Mesenchymal stem cell (in vitro differentiated cells and primary cell): ENCODE measurements around the gene BEGAIN.

Source experiments
- DNase-seq: peaks from one replicate; pipeline ENCODE4 v3.0.0-alpha.2; 2013
- H2AFZ ChIP-seq: one replicate; pipeline ENCODE4 v1.6.1; 2013; ENCODE audit warnings: low read depth, mild to moderate bottlenecking, control low read depth, inconsistent platforms, low read length, moderate library complexity
- H2AK5ac ChIP-seq: 2 replicates; pipeline ENCODE4 v1.6.1; 2013; ENCODE audit warnings: low read length, moderate library complexity, mild to moderate bottlenecking, inconsistent platforms; ENCODE audit not compliant: severe bottlenecking
- H2BK120ac ChIP-seq: one replicate; pipeline ENCODE4 v1.6.1; 2013; ENCODE audit warnings: low read depth, mild to moderate bottlenecking, inconsistent platforms, low read length, moderate library complexity
- H2BK12ac ChIP-seq, 2 experiments: one replicate each; pipeline ENCODE4 v1.6.1; 2013; ENCODE audit warnings: inconsistent platforms in 2 of 2, low read length in 2 of 2, mild to moderate bottlenecking in 2 of 2, moderate library complexity in 2 of 2, control low read depth in 1 of 2
- H2BK15ac ChIP-seq: one replicate; pipeline ENCODE4 v1.6.1; 2013; ENCODE audit warnings: mild to moderate bottlenecking, low read depth, inconsistent platforms; ENCODE audit not compliant: poor library complexity, severe bottlenecking
- H2BK5ac ChIP-seq: 2 replicates; pipeline ENCODE4 v1.6.1; 2013; ENCODE audit warnings: low read depth, mild to moderate bottlenecking, low read length, control low read depth, inconsistent platforms; ENCODE audit not compliant: poor library complexity, severe bottlenecking
- H3K14ac ChIP-seq, 2 experiments: one replicate each; pipeline ENCODE4 v1.6.1; 2013; ENCODE audit warnings: inconsistent platforms in 2 of 2, low read length in 2 of 2, control low read depth in 1 of 2, mild to moderate bottlenecking in 1 of 2, moderate library complexity in 1 of 2
- H3K18ac ChIP-seq, 2 experiments: one replicate each; pipeline ENCODE4 v1.6.1; 2013; ENCODE audit warnings: inconsistent platforms in 2 of 2, low read length in 2 of 2, control low read depth in 1 of 2, low read depth in 1 of 2, mild to moderate bottlenecking in 1 of 2
- H3K23ac ChIP-seq, 2 experiments: one replicate each; pipeline ENCODE4 v1.6.1; 2013; ENCODE audit warnings: inconsistent platforms in 2 of 2, low read length in 2 of 2, mild to moderate bottlenecking in 2 of 2, moderate library complexity in 2 of 2, control low read depth in 1 of 2
- H3K27ac ChIP-seq: 2 replicates; pipeline ENCODE4 v1.5.1; 2013; ENCODE audit warnings: mild to moderate bottlenecking, moderate library complexity, low read length, control low read depth, inconsistent platforms; ENCODE audit not compliant: poor library complexity, severe bottlenecking
- H3K27me3 ChIP-seq, 2 experiments: 2 replicates each; pipeline versions ENCODE4 v1.6.1 to v1.7.0; 2013; ENCODE audit warnings: low read length in 2 of 2, mild to moderate bottlenecking in 2 of 2, moderate library complexity in 2 of 2, control low read depth in 1 of 2, inconsistent platforms in 1 of 2; ENCODE audit not compliant: control insufficient read depth in 1 of 2, insufficient read depth in 1 of 2
- H3K36me3 ChIP-seq, 2 experiments: 2 replicates each; pipeline versions ENCODE4 v1.6.1 to v1.7.0; 2013; ENCODE audit warnings: low read length in 2 of 2, control low read depth in 1 of 2, inconsistent platforms in 1 of 2, low read depth in 1 of 2, mild to moderate bottlenecking in 1 of 2; ENCODE audit not compliant: insufficient read depth in 2 of 2, control insufficient read depth in 1 of 2
- H3K4ac ChIP-seq, 2 experiments: one replicate each; pipeline ENCODE4 v1.6.1; 2013; ENCODE audit warnings: inconsistent platforms in 2 of 2, low read length in 2 of 2, mild to moderate bottlenecking in 2 of 2, moderate library complexity in 2 of 2, control low read depth in 1 of 2, low read depth in 1 of 2
- H3K4me1 ChIP-seq: 2 replicates; pipeline ENCODE4 v1.6.1; 2013; ENCODE audit warnings: low read depth, low read length, control low read depth; ENCODE audit not compliant: control insufficient read depth, insufficient read depth
- H3K4me2 ChIP-seq: 2 replicates; pipeline ENCODE4 v1.6.1; 2013; ENCODE audit warnings: low read length, mild to moderate bottlenecking, inconsistent platforms; ENCODE audit not compliant: poor library complexity, severe bottlenecking
- H3K4me3 ChIP-seq, 2 experiments: 2 replicates each; pipeline versions ENCODE4 v1.5.1 to v1.7.0; 2013; ENCODE audit warnings: low read length in 2 of 2, mild to moderate bottlenecking in 2 of 2, control low read depth in 1 of 2, low read depth in 1 of 2; ENCODE audit not compliant: insufficient read depth in 1 of 2
- H3K79me1 ChIP-seq: replicated peaks from 2 replicates; pipeline ENCODE4 v1.6.1; 2013; ENCODE audit warnings: mild to moderate bottlenecking, control low read depth, low read length, inconsistent platforms; ENCODE audit not compliant: poor library complexity, severe bottlenecking
- H3K9ac ChIP-seq: 2 replicates; pipeline ENCODE4 v1.7.0; 2013; ENCODE audit warnings: mild to moderate bottlenecking, low read length, moderate library complexity
- H3K9me3 ChIP-seq: 2 replicates; pipeline ENCODE4 v1.7.0; 2013; ENCODE audit warnings: mild to moderate bottlenecking, low read length; ENCODE audit not compliant: control insufficient read depth
- H4K8ac ChIP-seq: one replicate; pipeline ENCODE4 v1.6.1; 2013; ENCODE audit warnings: inconsistent platforms, mild to moderate bottlenecking, low read length, moderate library complexity
- H4K91ac ChIP-seq: one replicate; pipeline ENCODE4 v1.6.1; 2013; ENCODE audit warnings: mild to moderate bottlenecking, low read length, inconsistent platforms
- WGBS: methylation state at CpG from one replicate; pipeline ENCODE4 v1.1.7; 2013; ENCODE audit warnings: mixed read lengths; 5-methylcytosine and 5-hydroxymethylcytosine counted together

The BEGAIN gene

GRCh38 chr14:100605230-100605629, 18.0 kb upstream of the BEGAIN start:
- Histone ChIP-seq H3K4me1 (no peaks in the 10 kb centered on the region), H3K4me3 (no peak overlapping the region), H3K18ac (no peak overlapping the region), H4K8ac (no peak overlapping the region), H3K23ac (no peak overlapping the region), H3K4me2 (no peak overlapping the region), H3K27me3 (peaks cover 27 to 43% of the 10 kb centered on the region in 2 experiments), H3K9me3 (peaks cover 4% of the 10 kb centered on the region), H4K91ac (no peak overlapping the region), H2AK5ac (no peak overlapping the region), H2BK120ac (no peak overlapping the region), H2AFZ (no peak overlapping the region), H3K9ac (no peak overlapping the region), H2BK5ac (no peak overlapping the region), H2BK12ac (no peak overlapping the region), H3K79me1 (no peaks in the 10 kb centered on the region), H3K27ac (no peak overlapping the region), H3K36me3 (no peaks in the 10 kb centered on the region), H3K14ac (no peak overlapping the region), H2BK15ac (no peak overlapping the region), H3K4ac (no peak overlapping the region)
- WGBS = 65% methylated on average over 4 of the region's 4 CpGs
- no peak for DNase-seq

DNA sequence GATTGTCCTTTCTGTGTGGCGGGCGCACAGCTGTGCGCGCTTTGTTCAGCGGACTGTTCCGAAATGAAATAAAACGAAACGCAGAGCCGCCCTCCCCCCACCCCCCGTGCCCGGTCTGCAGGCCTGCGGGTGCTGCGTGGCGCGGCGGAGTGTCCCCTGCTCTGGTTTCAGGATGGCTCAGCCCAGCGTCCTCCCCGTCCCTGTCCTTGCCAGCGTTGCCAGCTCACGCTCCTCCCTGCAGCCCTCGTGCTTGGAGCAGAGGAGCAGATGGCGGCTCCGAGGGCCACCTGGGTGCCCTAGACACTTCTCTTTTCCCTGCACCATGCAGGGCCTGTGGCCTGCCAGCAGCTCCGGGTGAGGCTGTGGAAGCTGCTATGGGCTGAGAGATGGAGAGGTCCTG, 17.5 kb upstream of the BEGAIN start:
- Histone ChIP-seq H3K79me1 (no peaks in the 10 kb centered on the region), H3K14ac (peak overlapping the region in 1 of 2 experiments; percentile 10), H3K9me3 (peaks cover 4% of the 10 kb centered on the region), H2AK5ac (no peak overlapping the region), H3K9ac (no peak overlapping the region), H3K23ac (no peak overlapping the region), H4K8ac (no peak overlapping the region), H3K27me3 (peaks cover 27 to 38% of the 10 kb centered on the region in 2 experiments), H2BK12ac (no peak overlapping the region), H3K4me2 (no peak overlapping the region), H2BK5ac (no peak overlapping the region), H3K18ac (no peak overlapping the region), H3K4me3 (no peak overlapping the region), H4K91ac (no peak overlapping the region), H3K4me1 (no peaks in the 10 kb centered on the region), H2BK15ac (no peak overlapping the region), H2BK120ac (no peak overlapping the region), H2AFZ (no peak overlapping the region), H3K4ac (no peak overlapping the region), H3K27ac (no peak overlapping the region), H3K36me3 (no peaks in the 10 kb centered on the region)
- WGBS = 94% methylated on average over 24 of the region's 24 CpGs
- DNase-seq = no peak

DNA sequence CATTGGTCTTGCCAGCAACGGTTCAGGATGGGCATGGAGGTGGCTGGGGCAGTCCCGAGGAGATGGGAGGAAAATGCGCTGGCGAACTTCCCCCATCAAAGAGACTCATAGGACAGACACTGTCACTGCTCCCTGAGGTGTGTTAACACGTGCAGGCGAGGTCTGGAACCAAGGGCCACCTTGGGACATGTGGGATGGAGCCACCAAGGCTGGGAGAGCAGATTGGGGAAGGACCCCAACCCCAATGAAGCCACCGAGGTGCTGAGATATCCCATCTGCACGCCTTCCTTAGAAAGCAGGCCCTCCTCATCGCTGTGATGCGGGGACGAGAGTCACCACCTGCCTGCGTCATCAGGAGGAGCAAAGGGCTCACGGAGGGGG, 16.9 kb upstream of the BEGAIN start:
- Histone ChIP-seq H3K14ac (no peak overlapping the region), H3K4me1 (no peaks in the 10 kb centered on the region), H3K9ac (no peak overlapping the region), H3K79me1 (no peaks in the 10 kb centered on the region), H2BK5ac (no peak overlapping the region), H3K4ac (no peak overlapping the region), H3K36me3 (no peaks in the 10 kb centered on the region), H3K18ac (no peak overlapping the region), H2BK15ac (no peak overlapping the region), H3K4me2 (no peak overlapping the region), H2AK5ac (no peak overlapping the region), H3K23ac (no peak overlapping the region), H4K91ac (no peak overlapping the region), H4K8ac (no peak overlapping the region), H3K27me3 (peaks cover 27 to 40% of the 10 kb centered on the region in 2 experiments), H3K9me3 (peaks cover 4% of the 10 kb centered on the region), H3K27ac (no peak overlapping the region), H3K4me3 (no peak overlapping the region), H2BK120ac (no peak overlapping the region), H2BK12ac (no peak overlapping the region), H2AFZ (no peak overlapping the region)
- WGBS = 81% methylated on average over 12 of the region's 13 CpGs
- no peak for DNase-seq

DNA sequence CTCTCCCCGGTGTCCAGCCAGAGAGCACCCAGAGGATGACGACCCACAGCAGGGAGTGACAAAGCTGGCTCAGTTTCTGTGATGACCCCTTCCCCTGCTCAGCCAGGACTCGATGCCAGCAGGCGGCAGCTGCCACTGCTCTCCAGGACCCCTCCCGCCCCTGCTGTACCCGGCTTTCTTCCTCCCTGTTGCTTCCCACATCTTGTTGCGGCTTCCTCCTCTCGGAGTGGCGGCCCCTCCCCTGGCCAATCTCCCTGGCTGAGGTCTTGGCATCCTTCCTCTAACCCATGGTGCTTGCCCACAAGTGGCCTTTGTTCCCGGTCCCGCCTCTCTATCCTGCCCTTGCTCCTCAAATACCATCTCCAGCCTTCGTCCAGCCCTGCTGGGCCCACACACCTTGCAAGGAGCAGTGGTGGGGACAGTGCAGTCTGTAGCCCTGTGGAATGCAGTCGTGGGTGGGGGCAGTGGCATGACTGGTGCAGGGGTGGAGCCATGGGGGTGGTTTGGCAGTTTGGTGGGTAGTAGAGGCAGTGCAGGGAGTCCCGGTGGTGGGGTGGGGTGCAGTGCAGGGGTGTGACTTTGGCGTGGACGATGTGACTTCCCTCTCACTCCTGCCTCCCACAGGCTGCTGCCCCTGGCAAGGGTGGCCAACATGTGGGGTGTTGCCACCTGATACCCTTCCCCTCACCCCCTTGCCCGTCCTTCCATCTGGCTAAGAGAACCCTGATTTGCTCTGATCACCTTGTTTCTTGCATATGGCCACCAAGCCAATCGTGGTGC, 16.3 kb upstream of the BEGAIN start:
- Histone ChIP-seq H2AK5ac (no peak overlapping the region), H2BK5ac (no peak overlapping the region), H4K91ac (no peak overlapping the region), H3K4ac (no peak overlapping the region), H3K4me3 (no peak overlapping the region), H3K36me3 (no peaks in the 10 kb centered on the region), H3K4me1 (no peaks in the 10 kb centered on the region), H3K14ac (no peak overlapping the region), H3K4me2 (no peak overlapping the region), H4K8ac (no peak overlapping the region), H3K9ac (no peak overlapping the region), H3K27me3 (peaks cover 27 to 43% of the 10 kb centered on the region in 2 experiments), H3K79me1 (no peaks in the 10 kb centered on the region), H3K9me3 (peaks cover 4% of the 10 kb centered on the region), H2AFZ (no peak overlapping the region), H2BK120ac (no peak overlapping the region), H3K23ac (no peak overlapping the region), H3K18ac (no peak overlapping the region), H3K27ac (no peak overlapping the region), H2BK12ac (no peak overlapping the region), H2BK15ac (no peak overlapping the region)
- no peak for DNase-seq
- WGBS = 81% methylated on average over 17 of the region's 18 CpGs
